H9 (cell line): ENCODE data around the gene EBP. TPM values are rescaled to one million over a fixed set of nuclear protein-coding genes. Genes with fewer than 3 reads are reported as not detected.

Experiments used
- DNase-seq: peaks from one replicate; pipeline ENCODE4 v3.0.0-alpha.2; 2017
- H2AFZ ChIP-seq: one replicate; pipeline ENCODE4 v1.6.1; 2013; ENCODE audit warnings: mild to moderate bottlenecking, low read length, control low read depth, moderate library complexity
- H2AK5ac ChIP-seq: 2 replicates; pipeline ENCODE4 v1.6.1; 2013; ENCODE audit warnings: low read length, control low read depth, mixed read lengths; ENCODE audit not compliant: insufficient read length
- H2BK120ac ChIP-seq: one replicate; pipeline ENCODE4 v1.6.1; 2013; ENCODE audit warnings: low read depth, mild to moderate bottlenecking, low read length, control low read depth, inconsistent platforms; ENCODE audit not compliant: poor library complexity, severe bottlenecking
- H2BK12ac ChIP-seq: 2 replicates; pipeline ENCODE4 v1.6.1; 2013; ENCODE audit warnings: low read length, control low read depth, mixed read lengths, low read depth; ENCODE audit not compliant: insufficient read length
- H2BK15ac ChIP-seq: 2 replicates; pipeline ENCODE4 v1.6.1; 2013; ENCODE audit warnings: low read depth, low read length, control low read depth
- H2BK20ac ChIP-seq: one replicate; pipeline ENCODE4 v1.6.1; 2013; ENCODE audit warnings: low read depth, mild to moderate bottlenecking, low read length, control low read depth, inconsistent platforms; ENCODE audit not compliant: poor library complexity, severe bottlenecking
- H2BK5ac ChIP-seq: 2 replicates; pipeline ENCODE4 v1.6.1; 2013; ENCODE audit warnings: low read length, control low read depth, mixed read lengths; ENCODE audit not compliant: insufficient read length
- H3K14ac ChIP-seq: 2 replicates; pipeline ENCODE4 v1.6.1; 2013; ENCODE audit warnings: low read length, control low read depth; ENCODE audit not compliant: insufficient read depth
- H3K18ac ChIP-seq: 2 replicates; pipeline ENCODE4 v1.6.1; 2013; ENCODE audit warnings: low read depth, mild to moderate bottlenecking, mixed read lengths, low read length, control low read depth; ENCODE audit not compliant: insufficient read length
- H3K23ac ChIP-seq: 2 replicates; pipeline ENCODE4 v1.6.1; 2013; ENCODE audit warnings: low read length, control low read depth, mixed read lengths, low read depth; ENCODE audit not compliant: insufficient read length
- H3K23me2 ChIP-seq: 2 replicates; pipeline ENCODE4 v1.6.1; 2013; ENCODE audit warnings: low read depth, mild to moderate bottlenecking, mixed read lengths, low read length, control low read depth; ENCODE audit not compliant: insufficient read length, poor library complexity, severe bottlenecking
- H3K27ac ChIP-seq: 2 replicates; pipeline ENCODE4 v1.5.1; 2013; ENCODE audit warnings: low read length, control low read depth, mixed read lengths, low read depth; ENCODE audit not compliant: insufficient read length
- H3K27me3 ChIP-seq: 2 replicates; pipeline ENCODE4 v1.6.1; 2013; ENCODE audit warnings: low read length, control low read depth, inconsistent platforms; ENCODE audit not compliant: insufficient read depth
- H3K4ac ChIP-seq: 2 replicates; pipeline ENCODE4 v1.6.1; 2013; ENCODE audit warnings: low read depth, mild to moderate bottlenecking, control low read depth, inconsistent platforms, low read length, moderate library complexity
- H3K4me1 ChIP-seq: 2 replicates; pipeline ENCODE4 v1.6.1; 2013; ENCODE audit warnings: low read length, control low read depth, inconsistent platforms; ENCODE audit not compliant: insufficient read depth
- H3K4me2 ChIP-seq: 2 replicates; pipeline ENCODE4 v1.6.1; 2013; ENCODE audit warnings: low read length, control low read depth, mixed read lengths; ENCODE audit not compliant: insufficient read length, insufficient read depth
- H3K56ac ChIP-seq: 2 replicates; pipeline ENCODE4 v1.6.1; 2013; ENCODE audit warnings: low read depth, mild to moderate bottlenecking, mixed read lengths, low read length, control low read depth; ENCODE audit not compliant: insufficient read length
- H3K79me1 ChIP-seq: 2 replicates; pipeline ENCODE4 v1.6.1; 2013; ENCODE audit warnings: low read depth, mild to moderate bottlenecking, moderate library complexity, low read length, control low read depth, inconsistent platforms; ENCODE audit not compliant: insufficient read depth, poor library complexity, severe bottlenecking
- H3K79me2 ChIP-seq: 2 replicates; pipeline ENCODE4 v1.6.1; 2013; ENCODE audit warnings: low read length, control low read depth, inconsistent platforms; ENCODE audit not compliant: insufficient read depth
- H3K9ac ChIP-seq: 2 replicates; pipeline ENCODE4 v1.6.1; 2013; ENCODE audit warnings: low read length, control low read depth, mixed read lengths; ENCODE audit not compliant: insufficient read length; ENCODE audit errors: extremely low read depth
- H3K9me3 ChIP-seq: one replicate; pipeline ENCODE4 v1.6.1; 2013; ENCODE audit warnings: low read depth, low read length, inconsistent platforms; ENCODE audit not compliant: control insufficient read depth
- H3T11ph ChIP-seq: one replicate; pipeline ENCODE4 v1.6.1; 2013; ENCODE audit warnings: mild to moderate bottlenecking, low read length, control low read depth, inconsistent platforms
- H4K20me1 ChIP-seq: one replicate; pipeline ENCODE4 v1.6.1; 2013; ENCODE audit not compliant: control insufficient read depth, insufficient read length, insufficient read depth
- H4K5ac ChIP-seq: 2 replicates; pipeline ENCODE4 v1.6.1; 2013; ENCODE audit warnings: low read depth, mild to moderate bottlenecking, mixed read lengths, low read length, control low read depth; ENCODE audit not compliant: insufficient read length
- H4K8ac ChIP-seq: replicated peaks from 2 replicates; pipeline ENCODE4 v1.6.1; 2013; ENCODE audit warnings: low read length, control low read depth, mixed read lengths, low read depth; ENCODE audit not compliant: insufficient read length
- H4K91ac ChIP-seq: 2 replicates; pipeline ENCODE4 v1.6.1; 2013; ENCODE audit warnings: low read depth, mild to moderate bottlenecking, moderate library complexity, mixed read lengths, low read length, control low read depth; ENCODE audit not compliant: insufficient read length
- H3K27ac Mint-ChIP-seq, 3 experiments: 2 replicates in 2 of 3; 3 replicates in 1 of 3; pipeline ENCODE4 v1.8.0; 2020 to 2021; ENCODE audit warnings: mixed read lengths in 3 of 3, mild to moderate bottlenecking in 1 of 3, moderate library complexity in 1 of 3
- H3K27me3 Mint-ChIP-seq: 2 replicates; pipeline ENCODE4 v1.8.0; 2021; ENCODE audit warnings: low read depth, mild to moderate bottlenecking, moderate library complexity, mixed read lengths
- H3K36me3 Mint-ChIP-seq, 3 experiments: 2 replicates in 2 of 3; 3 replicates in 1 of 3; pipeline ENCODE4 v1.8.0; 2020 to 2021; ENCODE audit warnings: low read depth in 3 of 3, mixed read lengths in 3 of 3; ENCODE audit not compliant: insufficient read depth in 1 of 3
- H3K4me1 Mint-ChIP-seq, 2 experiments: 2 replicates each; pipeline ENCODE4 v1.8.0; 2020; ENCODE audit warnings: mixed read lengths in 2 of 2
- H3K4me3 Mint-ChIP-seq, 2 experiments: 2 replicates in 1 of 2; 3 replicates in 1 of 2; pipeline ENCODE4 v1.8.0; 2020 to 2021; ENCODE audit warnings: mild to moderate bottlenecking in 2 of 2, mixed read lengths in 2 of 2, moderate library complexity in 1 of 2
- H3K9me3 Mint-ChIP-seq, 2 experiments: 2 replicates in 1 of 2; 3 replicates in 1 of 2; pipeline ENCODE4 v1.8.0; 2020; ENCODE audit warnings: mild to moderate bottlenecking in 2 of 2, mixed read lengths in 2 of 2, moderate library complexity in 1 of 2
- CTCF ChIP-seq: fragments of 200-600 bp; sonication (generic); conservative IDR thresholded peaks from 3 replicates; pipeline ENCODE4 v1.8.0; 2021; ENCODE audit warnings: antibody characterized with exemption, mild to moderate bottlenecking
- WGBS: extraction: QIAGEN DNeasy Blood & Tissue Kit; methylation state at CpG from one replicate; pipeline ENCODE4 v1.1.7; 2013; ENCODE audit warnings: missing lambda C conversion rate, low lambda C conversion rate, mixed read lengths; ENCODE audit not compliant: insufficient read length; ENCODE audit errors: extremely low coverage; 5-methylcytosine and 5-hydroxymethylcytosine counted together
- total RNA-seq: library from RNA; stranded (reverse); gene quantifications from 2 replicates; pipeline ENCODE4 v1.2.1, GENCODE V29; 2021

EBP gene
- total RNA-seq, 1 experiment from 2014 or later, result 117 TPM

DNA sequence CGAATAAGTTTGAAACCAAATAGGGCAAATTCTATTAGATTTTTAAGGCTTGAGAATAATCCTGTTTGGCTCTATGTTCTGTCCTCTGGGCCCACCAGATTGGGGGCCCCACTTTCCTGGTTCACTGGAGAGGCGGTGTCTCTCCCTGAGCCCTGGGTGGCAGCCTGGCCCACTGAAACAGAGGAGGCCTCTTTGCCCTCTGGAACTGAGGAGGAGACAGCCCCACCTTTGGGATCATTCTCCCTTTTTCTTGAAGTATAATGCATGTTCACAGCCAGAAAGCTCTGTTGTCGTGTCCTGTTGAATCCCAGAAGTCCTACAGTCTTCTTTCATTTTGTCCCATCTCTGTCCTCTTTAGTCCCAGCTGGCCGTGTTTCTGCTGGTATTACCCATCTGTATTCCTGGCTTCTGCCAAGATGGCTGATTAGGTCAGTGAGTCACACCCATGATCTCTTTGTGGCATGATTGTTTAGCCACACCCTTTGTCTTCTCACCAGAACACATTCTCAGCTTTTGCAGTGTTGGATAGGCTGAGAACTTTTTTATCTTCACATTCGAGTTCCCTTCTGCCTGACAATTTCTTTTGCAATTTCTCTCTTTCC, 9.9 kb downstream of the EBP start:
- TF ChIP-seq CTCF, result no peak
- no peaks in the 10 kb centered on the region for H3K4me1 Mint-ChIP-seq
- no peaks in the 10 kb centered on the region for H3K4me1 ChIP-seq
- no peak overlapping the region for H2BK5ac ChIP-seq
- H3K79me1 ChIP-seq, result no peaks in the 10 kb centered on the region
- no peak overlapping the region for H3K14ac ChIP-seq
- H3T11ph ChIP-seq, result no peak overlapping the region
- H2BK120ac ChIP-seq, result no peak overlapping the region
- no peak overlapping the region for H2AFZ ChIP-seq
- H4K5ac ChIP-seq, result no peak overlapping the region
- H3K9ac ChIP-seq, result no peak overlapping the region
- H2BK15ac ChIP-seq, result no peak overlapping the region
- H3K27ac Mint-ChIP-seq, result peak overlapping the region in 1 of 3 experiments; percentile 5; a peak in 2 of 7 replicates
- no peaks in the 10 kb centered on the region for H3K23me2 ChIP-seq
- no peaks in the 10 kb centered on the region for H4K20me1 ChIP-seq
- no peaks in the 10 kb centered on the region for H3K27me3 ChIP-seq
- WGBS, result no CpG with 5 or more reads among the region's 5 CpGs
- H3K79me2 ChIP-seq, result no peaks in the 10 kb centered on the region
- no peak for DNase-seq
- no peak overlapping the region for H3K23ac ChIP-seq
- H4K8ac ChIP-seq, result no peak overlapping the region
- no peak overlapping the region for H3K4me3 Mint-ChIP-seq
- H3K4ac ChIP-seq, result no peak overlapping the region
- H2AK5ac ChIP-seq, result no peak overlapping the region
- H2BK12ac ChIP-seq, result no peak overlapping the region
- H3K56ac ChIP-seq, result no peak overlapping the region
- peaks cover 16 to 52% (median 34%) of the 10 kb centered on the region in 3 experiments for H3K36me3 Mint-ChIP-seq
- no peak overlapping the region for H3K18ac ChIP-seq
- no peak overlapping the region for H3K4me2 ChIP-seq
- no peak overlapping the region for H2BK20ac ChIP-seq
- H3K9me3 Mint-ChIP-seq, result peaks cover 76 to 77% of the 10 kb centered on the region in 2 experiments
- no peaks in the 10 kb centered on the region for H3K27me3 Mint-ChIP-seq
- no peak overlapping the region for H4K91ac ChIP-seq
- no peak overlapping the region for H3K27ac ChIP-seq
- peaks cover 44% of the 10 kb centered on the region for H3K9me3 ChIP-seq
